H1 (cell line): ENCODE measurements around the gene SLX9. TPM values are rescaled to one million over a fixed set of nuclear protein-coding genes. Genes with fewer than 3 reads are reported as not detected.
"Not testable (repeated sequence)": the region's sequence is repeated elsewhere in the genome, so short reads cannot be mapped to it uniquely, and the experiment has no call there.

ENCODE experiments used
- CTCF ChIA-PET: fragments of 300-600 bp; sonication (Branson Sonifier 250); formaldehyde crosslinking; loops from one replicate; lab custom pipeline; 2021; ENCODE audit not compliant: partially characterized antibody; lab: Charles Lee
- POLR2A ChIA-PET: fragments of 300-600 bp; sonication (Branson Sonifier 250); formaldehyde crosslinking; loops from one replicate; lab custom pipeline; 2021; ENCODE audit warnings: inconsistent platforms; ENCODE audit not compliant: partially characterized antibody; lab: Charles Lee
- DNase-seq, 2 experiments: peaks; one replicate each; pipeline versions ENCODE4 v3.0.0 to v3.0.0-alpha.2; 2010 to 2022; ENCODE audit warnings: low spot score in 2 of 2, low read depth in 1 of 2, mixed read lengths in 1 of 2
- FAIRE-seq: peaks from 2 replicates; lab custom pipeline; 2011; peaks lifted over from hg19 to GRCh38; lab: Jason Lieb, UNC
- H2AFZ ChIP-seq: 2 replicates; pipeline ENCODE4 v1.8.1; 2012; ENCODE audit warnings: low read length, inconsistent platforms
- H2AK5ac ChIP-seq: 2 replicates; pipeline ENCODE4 v1.6.1; 2013; ENCODE audit warnings: low read depth, low read length
- H2BK120ac ChIP-seq: replicated peaks from 2 replicates; pipeline ENCODE3; 2013; ENCODE audit warnings: low read depth, low read length, inconsistent platforms
- H2BK12ac ChIP-seq: 2 replicates; pipeline ENCODE4 v1.6.1; 2013; ENCODE audit warnings: low read depth, low read length
- H2BK15ac ChIP-seq: 2 replicates; pipeline ENCODE4 v1.6.1; 2013; ENCODE audit warnings: low read length
- H2BK20ac ChIP-seq: 2 replicates; pipeline ENCODE4 v1.6.1; 2013; ENCODE audit warnings: low read length
- H2BK5ac ChIP-seq: 2 replicates; pipeline ENCODE4 v1.6.1; 2013; ENCODE audit warnings: low read depth, low read length
- H3K14ac ChIP-seq: 2 replicates; pipeline ENCODE4 v1.6.1; 2013; ENCODE audit warnings: inconsistent platforms; ENCODE audit not compliant: insufficient read length
- H3K18ac ChIP-seq: 2 replicates; pipeline ENCODE4 v1.6.1; 2013; ENCODE audit warnings: low read length; ENCODE audit errors: extremely low read depth
- H3K23ac ChIP-seq: 2 replicates; pipeline ENCODE4 v1.6.1; 2013; ENCODE audit warnings: inconsistent platforms; ENCODE audit not compliant: insufficient read length
- H3K23me2 ChIP-seq: 2 replicates; pipeline ENCODE4 v1.6.1; 2013; ENCODE audit warnings: low read depth, low read length
- H3K27ac ChIP-seq: 2 replicates; pipeline ENCODE4 v1.6.1; 2011; ENCODE audit warnings: low read depth, low read length, inconsistent platforms
- H3K27me3 ChIP-seq, 4 experiments: replicated peaks in 1 of 4; 1 replicate in 1 of 4; 2 replicates in 3 of 4; pipeline versions ENCODE4 v1.6.1 to v1.8.1; 2011 to 2013; ENCODE audit warnings: low read length in 3 of 4, mild to moderate bottlenecking in 3 of 4, inconsistent platforms in 2 of 4, mixed read lengths in 2 of 4, moderate library complexity in 1 of 4; ENCODE audit not compliant: control insufficient read depth in 3 of 4, insufficient read depth in 3 of 4; ENCODE audit errors: extremely low read depth in 1 of 4
- H3K36me3 ChIP-seq, 4 experiments: 2 replicates each; pipeline versions ENCODE4 v1.6.1 to v1.8.1; 2011 to 2013; ENCODE audit warnings: mild to moderate bottlenecking in 4 of 4, low read length in 3 of 4, moderate library complexity in 2 of 4, control low read depth in 1 of 4, inconsistent platforms in 1 of 4; ENCODE audit not compliant: insufficient read depth in 4 of 4, control insufficient read depth in 2 of 4
- H3K4ac ChIP-seq: replicated peaks from 2 replicates; pipeline ENCODE3; 2013; ENCODE audit warnings: low read length, low read depth, mixed read lengths, inconsistent platforms; ENCODE audit not compliant: insufficient read length
- H3K4me1 ChIP-seq, 4 experiments: replicated peaks in 1 of 4; 1 replicate in 1 of 4; 2 replicates in 3 of 4; pipeline versions ENCODE4 v1.6.1 to v1.8.1; 2011 to 2013; ENCODE audit warnings: low read length in 3 of 4, inconsistent platforms in 2 of 4, mixed read lengths in 1 of 4; ENCODE audit not compliant: insufficient read depth in 4 of 4, control insufficient read depth in 3 of 4
- H3K4me2 ChIP-seq, 2 experiments: 2 replicates each; pipeline versions ENCODE4 v1.6.1 to v1.8.1; 2011 to 2013; ENCODE audit warnings: low read depth in 2 of 2, low read length in 2 of 2, control low read depth in 1 of 2, inconsistent platforms in 1 of 2, mild to moderate bottlenecking in 1 of 2; ENCODE audit not compliant: insufficient read depth in 1 of 2
- H3K4me3 ChIP-seq, 4 experiments: fragments of 200-600, 300-600 bp in 1 of 4; sonication (generic), shearing (Covaris generic), sonication (Bioruptor Twin) in 1 of 4; 2 replicates each; pipeline versions ENCODE4 v1.5.1 to v1.8.1; 2011 to 2016; ENCODE audit warnings: low read length in 4 of 4, low read depth in 3 of 4, control low read depth in 2 of 4, inconsistent platforms in 2 of 4, mild to moderate bottlenecking in 2 of 4, mixed read lengths in 1 of 4, moderate library complexity in 1 of 4; ENCODE audit not compliant: insufficient read depth in 2 of 4; ENCODE audit errors: extremely low read depth in 1 of 4
- H3K56ac ChIP-seq: replicated peaks from 2 replicates; pipeline ENCODE3; 2013; ENCODE audit warnings: low read depth, mild to moderate bottlenecking, mixed read lengths, low read length, inconsistent platforms; ENCODE audit not compliant: insufficient read length
- H3K79me1 ChIP-seq: 2 replicates; pipeline ENCODE4 v1.6.1; 2013; ENCODE audit warnings: low read depth, low read length, control low read depth
- H3K79me2 ChIP-seq, 2 experiments: 2 replicates each; pipeline versions ENCODE4 v1.6.1 to v1.8.1; 2012 to 2013; ENCODE audit warnings: low read length in 2 of 2, mild to moderate bottlenecking in 2 of 2, inconsistent platforms in 1 of 2; ENCODE audit not compliant: insufficient read depth in 2 of 2, control insufficient read depth in 1 of 2
- H3K9ac ChIP-seq, 4 experiments: replicated peaks in 1 of 4; 1 replicate in 1 of 4; 2 replicates in 3 of 4; pipeline versions ENCODE4 v1.6.1 to v1.8.1; 2011 to 2013; ENCODE audit warnings: low read depth in 3 of 4, low read length in 3 of 4, control low read depth in 2 of 4, mild to moderate bottlenecking in 2 of 4, moderate library complexity in 2 of 4, inconsistent platforms in 1 of 4; ENCODE audit errors: extremely low read depth in 1 of 4
- H3K9me3 ChIP-seq, 2 experiments: 2 replicates each; pipeline versions ENCODE4 v1.6.1 to v1.8.1; 2012 to 2013; ENCODE audit warnings: mild to moderate bottlenecking in 2 of 2, moderate library complexity in 2 of 2, control low read depth in 1 of 2, inconsistent platforms in 1 of 2, low read depth in 1 of 2, low read length in 1 of 2, mixed read lengths in 1 of 2; ENCODE audit not compliant: insufficient read depth in 2 of 2
- H4K20me1 ChIP-seq, 2 experiments: replicated peaks in 1 of 2; 2 replicates each; pipeline versions ENCODE3 to v1.8.1; 2011 to 2013; ENCODE audit warnings: inconsistent platforms in 2 of 2, low read length in 2 of 2, mild to moderate bottlenecking in 1 of 2; ENCODE audit not compliant: insufficient read depth in 2 of 2, control insufficient read depth in 1 of 2
- H4K5ac ChIP-seq: 2 replicates; pipeline ENCODE4 v1.6.1; 2013; ENCODE audit warnings: low read length, low read depth, mixed read lengths, inconsistent platforms; ENCODE audit not compliant: insufficient read length
- H4K8ac ChIP-seq: 2 replicates; pipeline ENCODE4 v1.8.0; 2013; ENCODE audit warnings: mild to moderate bottlenecking, moderate library complexity, low read length, inconsistent platforms; ENCODE audit not compliant: insufficient read depth; ENCODE audit errors: extremely low read depth
- H4K91ac ChIP-seq: replicated peaks from 2 replicates; pipeline ENCODE3; 2013; ENCODE audit warnings: low read length, mixed read lengths, inconsistent platforms; ENCODE audit not compliant: insufficient read length
- WGBS, 2 experiments: shearing (Covaris generic) in 1 of 2; methylation state at CpG; one replicate each; pipeline versions ENCODE4 v1.1.6 to v1.1.7; 2013 to 2015; ENCODE audit warnings: low lambda C conversion rate in 2 of 2, mixed read lengths in 2 of 2, inconsistent platforms in 1 of 2, low coverage in 1 of 2, missing lambda C conversion rate in 1 of 2; ENCODE audit not compliant: insufficient replicate concordance in 2 of 2, insufficient coverage in 1 of 2, insufficient read length in 1 of 2; ENCODE audit errors: extremely low coverage in 1 of 2, missing lambda C conversion rate in 1 of 2; 5-methylcytosine and 5-hydroxymethylcytosine counted together
- polyA plus RNA-seq, 7 experiments: library from polyadenylated mRNA; depleted of rRNA in 3 of 7; stranded (reverse) in 5 of 7; unstranded in 2 of 7; fragments of >200 nt in 5 of 7; fragments of 200-250 nt in 2 of 7; gene quantifications; 1 replicate in 5 of 7; 2 replicates in 1 of 7; 4 replicates in 1 of 7; pipeline versions ENCODE4 v1.2.1 to v1.2.3, GENCODE V29; 2011 to 2013; ENCODE audit warnings: missing spikeins in 2 of 7, mixed read lengths in 2 of 7
- total RNA-seq: library from RNA; stranded (reverse); fragmentation: NEBNext Ultra II Directional; extraction: Animal tissue kit (Norgen Biotek cat#: 25700); gene quantifications from 2 replicates; pipeline ENCODE4 v1.2.1, GENCODE V29; 2021

Gene SLX9
- total and polyA plus RNA-seq, 2 of the 8 experiments (the other 6 are each of a cell fraction or from before 2014, with no cell fraction given), result 17.7 to 57.3 TPM

DNA sequence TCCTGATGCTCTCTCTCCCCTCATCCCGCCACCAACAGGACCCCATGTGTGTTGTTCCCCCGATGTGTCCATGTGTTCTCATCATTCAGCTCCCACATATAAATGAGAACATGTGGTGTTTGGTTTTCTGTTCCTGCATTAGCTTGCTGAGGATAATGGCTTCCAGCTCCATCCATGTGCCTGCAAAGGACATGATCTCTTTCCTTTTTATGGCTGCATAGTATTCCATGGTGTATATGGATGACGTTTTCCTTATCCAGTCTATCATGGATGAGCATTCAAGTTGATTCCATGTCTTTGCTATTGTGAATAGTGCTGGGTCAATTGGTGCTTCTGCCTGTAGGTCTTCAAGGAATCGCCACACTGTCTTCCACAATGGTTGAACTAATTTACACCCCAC lies 84.7 kb downstream of the SLX9 start:
- H3K79me2 ChIP-seq, H3K4me3 ChIP-seq, H3K14ac ChIP-seq, H2BK15ac ChIP-seq, H3K4me2 ChIP-seq, H3K23ac ChIP-seq, H3K79me1 ChIP-seq, H2BK20ac ChIP-seq, H3K4me1 ChIP-seq, FAIRE-seq, H3K9ac ChIP-seq, H3K27ac ChIP-seq, H2AFZ ChIP-seq, H4K5ac ChIP-seq, H2BK120ac ChIP-seq, H2BK12ac ChIP-seq, H3K36me3 ChIP-seq, H3K27me3 ChIP-seq, POLR2A ChIA-PET, H3K23me2 ChIP-seq, H3K56ac ChIP-seq, H2BK5ac ChIP-seq, H4K8ac ChIP-seq, H3K18ac ChIP-seq, DNase-seq, H4K20me1 ChIP-seq, H2AK5ac ChIP-seq, H3K4ac ChIP-seq, H4K91ac ChIP-seq, H3K9me3 ChIP-seq: not testable (repeated sequence)
- 92% methylated on average over 4 of the region's 4 CpGs; no CpG with 5 or more reads in 1 of the 2 experiments for WGBS, 2 experiments
- CTCF ChIA-PET, result interaction anchor here (1.2 to 1.7 kb wide), 3 partner anchors 12 to 112 kb away, joined by 3 to 5 read pairs (median 3); no protein-coding TSS in a partner anchor
